H1 (cell line): ENCODE data around the gene TNS3. TPM values are rescaled to one million over a fixed set of nuclear protein-coding genes. Genes with fewer than 3 reads are reported as not detected.
A peak's percentile ranks its signal among the peaks of the same experiment; 100 is the strongest.

Experiments
- CTCF ChIA-PET: fragments of 300-600 bp; sonication (Branson Sonifier 250); formaldehyde crosslinking; loops from one replicate; lab custom pipeline; 2021; ENCODE audit not compliant: partially characterized antibody; lab: Charles Lee
- POLR2A ChIA-PET: fragments of 300-600 bp; sonication (Branson Sonifier 250); formaldehyde crosslinking; loops from one replicate; lab custom pipeline; 2021; ENCODE audit warnings: inconsistent platforms; ENCODE audit not compliant: partially characterized antibody; lab: Charles Lee
- DNase-seq, 2 experiments: peaks; one replicate each; pipeline versions ENCODE4 v3.0.0 to v3.0.0-alpha.2; 2010 to 2022; ENCODE audit warnings: low spot score in 2 of 2, low read depth in 1 of 2, mixed read lengths in 1 of 2
- FAIRE-seq: peaks from 2 replicates; lab custom pipeline; 2011; peaks lifted over from hg19 to GRCh38; lab: Jason Lieb, UNC
- H2AFZ ChIP-seq: 2 replicates; pipeline ENCODE4 v1.8.1; 2012; ENCODE audit warnings: low read length, inconsistent platforms
- H2AK5ac ChIP-seq: 2 replicates; pipeline ENCODE4 v1.6.1; 2013; ENCODE audit warnings: low read depth, low read length
- H2BK120ac ChIP-seq: replicated peaks from 2 replicates; pipeline ENCODE3; 2013; ENCODE audit warnings: low read depth, low read length, inconsistent platforms
- H2BK12ac ChIP-seq: 2 replicates; pipeline ENCODE4 v1.6.1; 2013; ENCODE audit warnings: low read depth, low read length
- H2BK15ac ChIP-seq: 2 replicates; pipeline ENCODE4 v1.6.1; 2013; ENCODE audit warnings: low read length
- H2BK20ac ChIP-seq: 2 replicates; pipeline ENCODE4 v1.6.1; 2013; ENCODE audit warnings: low read length
- H2BK5ac ChIP-seq: 2 replicates; pipeline ENCODE4 v1.6.1; 2013; ENCODE audit warnings: low read depth, low read length
- H3K14ac ChIP-seq: 2 replicates; pipeline ENCODE4 v1.6.1; 2013; ENCODE audit warnings: inconsistent platforms; ENCODE audit not compliant: insufficient read length
- H3K18ac ChIP-seq: 2 replicates; pipeline ENCODE4 v1.6.1; 2013; ENCODE audit warnings: low read length; ENCODE audit errors: extremely low read depth
- H3K23ac ChIP-seq: 2 replicates; pipeline ENCODE4 v1.6.1; 2013; ENCODE audit warnings: inconsistent platforms; ENCODE audit not compliant: insufficient read length
- H3K23me2 ChIP-seq: 2 replicates; pipeline ENCODE4 v1.6.1; 2013; ENCODE audit warnings: low read depth, low read length
- H3K27ac ChIP-seq: 2 replicates; pipeline ENCODE4 v1.6.1; 2011; ENCODE audit warnings: low read depth, low read length, inconsistent platforms
- H3K27me3 ChIP-seq, 4 experiments: replicated peaks in 1 of 4; 1 replicate in 1 of 4; 2 replicates in 3 of 4; pipeline versions ENCODE4 v1.6.1 to v1.8.1; 2011 to 2013; ENCODE audit warnings: low read length in 3 of 4, mild to moderate bottlenecking in 3 of 4, inconsistent platforms in 2 of 4, mixed read lengths in 2 of 4, moderate library complexity in 1 of 4; ENCODE audit not compliant: control insufficient read depth in 3 of 4, insufficient read depth in 3 of 4; ENCODE audit errors: extremely low read depth in 1 of 4
- H3K36me3 ChIP-seq, 4 experiments: 2 replicates each; pipeline versions ENCODE4 v1.6.1 to v1.8.1; 2011 to 2013; ENCODE audit warnings: mild to moderate bottlenecking in 4 of 4, low read length in 3 of 4, moderate library complexity in 2 of 4, control low read depth in 1 of 4, inconsistent platforms in 1 of 4; ENCODE audit not compliant: insufficient read depth in 4 of 4, control insufficient read depth in 2 of 4
- H3K4ac ChIP-seq: replicated peaks from 2 replicates; pipeline ENCODE3; 2013; ENCODE audit warnings: low read length, low read depth, mixed read lengths, inconsistent platforms; ENCODE audit not compliant: insufficient read length
- H3K4me1 ChIP-seq, 4 experiments: replicated peaks in 1 of 4; 1 replicate in 1 of 4; 2 replicates in 3 of 4; pipeline versions ENCODE4 v1.6.1 to v1.8.1; 2011 to 2013; ENCODE audit warnings: low read length in 3 of 4, inconsistent platforms in 2 of 4, mixed read lengths in 1 of 4; ENCODE audit not compliant: insufficient read depth in 4 of 4, control insufficient read depth in 3 of 4
- H3K4me2 ChIP-seq, 2 experiments: 2 replicates each; pipeline versions ENCODE4 v1.6.1 to v1.8.1; 2011 to 2013; ENCODE audit warnings: low read depth in 2 of 2, low read length in 2 of 2, control low read depth in 1 of 2, inconsistent platforms in 1 of 2, mild to moderate bottlenecking in 1 of 2; ENCODE audit not compliant: insufficient read depth in 1 of 2
- H3K4me3 ChIP-seq, 4 experiments: fragments of 200-600, 300-600 bp in 1 of 4; sonication (generic), shearing (Covaris generic), sonication (Bioruptor Twin) in 1 of 4; 2 replicates each; pipeline versions ENCODE4 v1.5.1 to v1.8.1; 2011 to 2016; ENCODE audit warnings: low read length in 4 of 4, low read depth in 3 of 4, control low read depth in 2 of 4, inconsistent platforms in 2 of 4, mild to moderate bottlenecking in 2 of 4, mixed read lengths in 1 of 4, moderate library complexity in 1 of 4; ENCODE audit not compliant: insufficient read depth in 2 of 4; ENCODE audit errors: extremely low read depth in 1 of 4
- H3K56ac ChIP-seq: replicated peaks from 2 replicates; pipeline ENCODE3; 2013; ENCODE audit warnings: low read depth, mild to moderate bottlenecking, mixed read lengths, low read length, inconsistent platforms; ENCODE audit not compliant: insufficient read length
- H3K79me1 ChIP-seq: 2 replicates; pipeline ENCODE4 v1.6.1; 2013; ENCODE audit warnings: low read depth, low read length, control low read depth
- H3K79me2 ChIP-seq, 2 experiments: 2 replicates each; pipeline versions ENCODE4 v1.6.1 to v1.8.1; 2012 to 2013; ENCODE audit warnings: low read length in 2 of 2, mild to moderate bottlenecking in 2 of 2, inconsistent platforms in 1 of 2; ENCODE audit not compliant: insufficient read depth in 2 of 2, control insufficient read depth in 1 of 2
- H3K9ac ChIP-seq, 4 experiments: replicated peaks in 1 of 4; 1 replicate in 1 of 4; 2 replicates in 3 of 4; pipeline versions ENCODE4 v1.6.1 to v1.8.1; 2011 to 2013; ENCODE audit warnings: low read depth in 3 of 4, low read length in 3 of 4, control low read depth in 2 of 4, mild to moderate bottlenecking in 2 of 4, moderate library complexity in 2 of 4, inconsistent platforms in 1 of 4; ENCODE audit errors: extremely low read depth in 1 of 4
- H3K9me3 ChIP-seq, 2 experiments: 2 replicates each; pipeline versions ENCODE4 v1.6.1 to v1.8.1; 2012 to 2013; ENCODE audit warnings: mild to moderate bottlenecking in 2 of 2, moderate library complexity in 2 of 2, control low read depth in 1 of 2, inconsistent platforms in 1 of 2, low read depth in 1 of 2, low read length in 1 of 2, mixed read lengths in 1 of 2; ENCODE audit not compliant: insufficient read depth in 2 of 2
- H4K20me1 ChIP-seq, 2 experiments: replicated peaks in 1 of 2; 2 replicates each; pipeline versions ENCODE3 to v1.8.1; 2011 to 2013; ENCODE audit warnings: inconsistent platforms in 2 of 2, low read length in 2 of 2, mild to moderate bottlenecking in 1 of 2; ENCODE audit not compliant: insufficient read depth in 2 of 2, control insufficient read depth in 1 of 2
- H4K5ac ChIP-seq: 2 replicates; pipeline ENCODE4 v1.6.1; 2013; ENCODE audit warnings: low read length, low read depth, mixed read lengths, inconsistent platforms; ENCODE audit not compliant: insufficient read length
- H4K8ac ChIP-seq: 2 replicates; pipeline ENCODE4 v1.8.0; 2013; ENCODE audit warnings: mild to moderate bottlenecking, moderate library complexity, low read length, inconsistent platforms; ENCODE audit not compliant: insufficient read depth; ENCODE audit errors: extremely low read depth
- H4K91ac ChIP-seq: replicated peaks from 2 replicates; pipeline ENCODE3; 2013; ENCODE audit warnings: low read length, mixed read lengths, inconsistent platforms; ENCODE audit not compliant: insufficient read length
- CREB1 ChIP-seq: IDR thresholded peaks from 2 replicates; pipeline ENCODE4 v1.6.1; 2012; ENCODE audit warnings: inconsistent platforms
- GABPA ChIP-seq: IDR thresholded peaks from 2 replicates; pipeline ENCODE4 v1.6.1; 2011; ENCODE audit warnings: mild to moderate bottlenecking, low read length, moderate library complexity, borderline replicate concordance; ENCODE audit not compliant: insufficient read depth
- KDM1A ChIP-seq: fragments of 200-600, 300-600 bp; sonication (generic); IDR thresholded peaks from 2 replicates; pipeline ENCODE4 v1.7.1; 2016; ENCODE audit warnings: mild to moderate bottlenecking, low read length, borderline replicate concordance
- PHF8 ChIP-seq: fragments of 200-600 bp; sonication (generic); conservative IDR thresholded peaks from 2 replicates; pipeline ENCODE4 v1.7.1; 2012; ENCODE audit warnings: low read depth, mild to moderate bottlenecking, inconsistent platforms, low read length, moderate library complexity
- SP1 ChIP-seq: IDR thresholded peaks from 2 replicates; pipeline ENCODE4 v1.6.1; 2011; ENCODE audit warnings: low read depth, low read length
- TAF7 ChIP-seq: optimal IDR thresholded peaks from 2 replicates; pipeline ENCODE3; 2011; ENCODE audit warnings: low read depth, mild to moderate bottlenecking, inconsistent platforms, low read length, moderate library complexity, borderline replicate concordance
- WGBS, 2 experiments: shearing (Covaris generic) in 1 of 2; methylation state at CpG; one replicate each; pipeline versions ENCODE4 v1.1.6 to v1.1.7; 2013 to 2015; ENCODE audit warnings: low lambda C conversion rate in 2 of 2, mixed read lengths in 2 of 2, inconsistent platforms in 1 of 2, low coverage in 1 of 2, missing lambda C conversion rate in 1 of 2; ENCODE audit not compliant: insufficient replicate concordance in 2 of 2, insufficient coverage in 1 of 2, insufficient read length in 1 of 2; ENCODE audit errors: extremely low coverage in 1 of 2, missing lambda C conversion rate in 1 of 2; 5-methylcytosine and 5-hydroxymethylcytosine counted together
- polyA plus RNA-seq, 7 experiments: library from polyadenylated mRNA; depleted of rRNA in 3 of 7; stranded (reverse) in 5 of 7; unstranded in 2 of 7; fragments of >200 nt in 5 of 7; fragments of 200-250 nt in 2 of 7; gene quantifications; 1 replicate in 5 of 7; 2 replicates in 1 of 7; 4 replicates in 1 of 7; pipeline versions ENCODE4 v1.2.1 to v1.2.3, GENCODE V29; 2011 to 2013; ENCODE audit warnings: missing spikeins in 2 of 7, mixed read lengths in 2 of 7
- total RNA-seq: library from RNA; stranded (reverse); fragmentation: NEBNext Ultra II Directional; extraction: Animal tissue kit (Norgen Biotek cat#: 25700); gene quantifications from 2 replicates; pipeline ENCODE4 v1.2.1, GENCODE V29; 2021

The TNS3 gene
- total and polyA plus RNA-seq, 2 of the 8 experiments (the other 6 are each of a cell fraction or from before 2014, with no cell fraction given) = 11.9 to 24.2 TPM

DNA sequence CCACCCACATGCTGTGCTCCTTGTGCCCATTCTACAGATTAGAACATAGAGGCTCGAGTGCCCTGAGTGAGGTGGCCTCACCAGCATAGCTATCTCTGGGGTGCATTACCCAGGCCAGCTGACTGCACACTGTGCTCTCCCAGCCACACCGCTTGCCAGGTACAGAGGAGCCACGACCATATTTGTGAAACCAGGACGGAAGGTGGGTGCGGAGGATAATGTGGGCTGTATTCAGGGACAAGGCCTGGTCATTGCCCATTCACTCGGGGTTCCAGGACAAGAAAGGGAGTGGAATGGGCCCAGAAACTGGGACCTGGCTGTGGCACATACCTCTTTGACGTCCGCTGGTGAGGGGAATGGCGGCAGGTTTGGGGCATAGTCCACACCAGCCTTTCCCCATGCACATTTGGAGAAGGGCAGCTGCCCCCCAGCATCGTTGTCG, 236.0 kb downstream of the TNS3 start:
- H3K23ac ChIP-seq = no peak overlapping the region
- no peak overlapping the region for H4K5ac ChIP-seq
- peak overlapping the region; percentile 0; the same call in 1 of the 2 replicates for H4K8ac ChIP-seq
- H2AK5ac ChIP-seq = no peak overlapping the region
- H4K20me1 ChIP-seq = peaks cover 0 to 4% of the 10 kb centered on the region in 2 experiments
- H3K18ac ChIP-seq = no peak overlapping the region
- no peak for DNase-seq
- no peak overlapping the region for H3K4me3 ChIP-seq
- TF ChIP-seq GABPA (no peak), PHF8 (no peak), KDM1A (no peak), SP1 (no peak), CREB1 (no peak), TAF7 (no peak)
- H3K4ac ChIP-seq = no peak overlapping the region
- no peaks in the 10 kb centered on the region for H3K23me2 ChIP-seq
- H2BK120ac ChIP-seq = no peak overlapping the region
- H2BK20ac ChIP-seq = no peak overlapping the region
- H3K9me3 ChIP-seq = no peaks in the 10 kb centered on the region
- WGBS, 2 experiments = 88% methylated on average over 11 of the region's 11 CpGs; no CpG with 5 or more reads in 1 of the 2 experiments
- no peak overlapping the region for H3K4me2 ChIP-seq
- H3K27ac ChIP-seq = no peak overlapping the region
- POLR2A ChIA-PET = no interaction called here
- no peak overlapping the region for H3K14ac ChIP-seq
- H2BK5ac ChIP-seq = no peak overlapping the region
- no peak overlapping the region for H3K56ac ChIP-seq
- no peaks in the 10 kb centered on the region for H3K27me3 ChIP-seq
- no peak overlapping the region for H2AFZ ChIP-seq
- no peaks in the 10 kb centered on the region for H3K79me2 ChIP-seq
- CTCF ChIA-PET = interaction anchor here (1.2 to 4.9 kb wide), 6 partner anchors 10 to 79 kb away, joined by 3 to 18 read pairs (median 3); no protein-coding TSS in a partner anchor
- peaks cover 0 to 6% (median 0%) of the 10 kb centered on the region in 4 experiments; a peak in 1 of 8 replicates for H3K36me3 ChIP-seq
- no peak overlapping the region for H2BK12ac ChIP-seq
- H2BK15ac ChIP-seq = no peak overlapping the region
- no peak for FAIRE-seq
- H3K9ac ChIP-seq = no peak overlapping the region
- H4K91ac ChIP-seq = no peak overlapping the region
- H3K79me1 ChIP-seq = no peaks in the 10 kb centered on the region
- H3K4me1 ChIP-seq = no peaks in the 10 kb centered on the region
